Activated effector memory CD4-positive, alpha-beta T cell treated with Interleukin-2 at 50 U/mL for 16 hours (primary cell): ENCODE measurements around the gene MAP3K2.
A peak's percentile ranks its signal among the peaks of the same experiment; 100 is the strongest.

ENCODE experiments used
- DNase-seq: peaks from one replicate; pipeline ENCODE4 v3.0.0-alpha.2; 2020

Gene MAP3K2

DNA sequence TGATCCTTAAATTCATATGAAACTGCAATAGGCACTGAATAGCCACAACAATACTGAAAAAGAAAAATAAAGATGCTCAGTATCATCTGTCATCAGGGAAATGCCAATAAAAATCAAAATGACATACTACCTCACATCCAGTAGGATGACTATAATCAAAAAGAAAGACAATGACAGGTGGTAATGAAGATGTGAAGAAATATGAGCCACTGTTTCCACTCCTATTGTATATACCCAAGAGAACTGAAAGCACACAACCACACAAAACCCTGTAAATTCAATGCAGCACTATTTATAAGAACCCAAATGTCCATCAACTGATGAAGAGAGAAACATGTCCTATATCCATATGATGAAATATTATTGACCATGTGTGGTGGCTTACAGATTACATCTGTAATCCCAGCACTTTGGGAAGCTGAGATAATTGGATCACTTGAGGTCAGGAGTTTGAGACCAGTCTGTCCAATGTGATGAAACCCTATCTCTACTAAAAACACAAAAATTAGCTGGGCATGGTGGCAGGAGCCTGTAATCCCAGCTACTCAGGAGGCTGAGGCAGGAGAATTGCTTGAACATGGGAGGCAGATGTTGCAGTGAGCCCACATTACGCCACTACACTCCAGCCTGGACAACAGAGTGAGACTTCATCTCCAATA lies 39.9 kb downstream of the MAP3K2 start:
- no peak for DNase-seq

DNA sequence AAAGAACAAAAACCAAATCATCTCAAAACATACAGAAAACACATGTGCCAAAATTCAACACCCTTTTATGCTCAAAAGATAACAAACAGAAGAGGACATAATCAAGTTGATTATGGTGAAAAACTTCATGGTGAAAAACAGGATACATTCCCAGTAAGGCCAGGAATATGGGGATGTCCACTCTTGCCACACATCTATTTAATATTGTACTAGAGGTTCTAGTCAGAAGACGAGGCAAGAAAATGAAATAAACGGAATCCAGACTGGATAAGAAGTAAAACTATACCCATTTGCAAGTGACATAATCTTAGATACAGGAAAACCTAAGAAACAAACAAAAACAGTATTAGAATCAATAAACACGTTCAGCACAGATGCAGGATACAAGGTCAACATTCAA lies 40.8 kb downstream of the MAP3K2 start:
- no peak for DNase-seq

DNA sequence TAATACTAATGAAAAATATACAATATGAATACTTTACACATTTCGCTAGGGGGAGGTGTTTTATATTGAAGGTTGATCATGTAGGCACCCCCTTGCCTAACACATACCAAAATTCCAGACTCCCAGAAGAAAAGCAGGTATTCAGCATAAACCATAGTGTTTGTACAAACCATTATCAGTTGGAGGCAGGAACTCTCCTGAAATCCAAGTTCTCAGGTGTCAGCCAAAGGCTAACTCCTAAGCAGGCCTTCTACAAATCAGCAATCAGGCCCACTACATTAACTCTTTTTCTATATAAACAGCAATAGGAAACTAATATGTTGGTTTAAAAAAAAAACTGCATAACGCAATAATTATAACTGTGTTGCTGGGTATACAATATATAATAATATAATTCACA lies 44.5 kb downstream of the MAP3K2 start:
- DNase-seq, result no peak

DNA sequence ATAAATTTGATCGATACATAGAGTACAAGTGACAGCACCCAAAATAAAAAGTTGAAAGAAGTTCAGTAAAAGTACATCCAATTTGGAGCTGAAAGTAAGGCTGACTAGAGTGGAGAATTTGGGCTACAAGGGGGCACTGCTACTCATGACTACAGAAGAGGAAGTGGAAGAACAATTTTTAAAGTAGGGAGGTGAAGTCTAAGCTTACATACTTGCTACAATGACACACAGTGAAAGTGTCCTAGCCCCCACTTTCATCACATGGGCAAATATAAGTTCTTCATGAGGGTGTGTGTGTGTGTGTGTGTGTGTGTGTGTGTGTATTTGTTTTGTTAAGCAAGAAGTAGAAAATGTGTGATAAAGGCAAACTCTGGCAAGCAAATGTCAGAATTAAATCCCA lies 45.7 kb downstream of the MAP3K2 start:
- no peak for DNase-seq

DNA sequence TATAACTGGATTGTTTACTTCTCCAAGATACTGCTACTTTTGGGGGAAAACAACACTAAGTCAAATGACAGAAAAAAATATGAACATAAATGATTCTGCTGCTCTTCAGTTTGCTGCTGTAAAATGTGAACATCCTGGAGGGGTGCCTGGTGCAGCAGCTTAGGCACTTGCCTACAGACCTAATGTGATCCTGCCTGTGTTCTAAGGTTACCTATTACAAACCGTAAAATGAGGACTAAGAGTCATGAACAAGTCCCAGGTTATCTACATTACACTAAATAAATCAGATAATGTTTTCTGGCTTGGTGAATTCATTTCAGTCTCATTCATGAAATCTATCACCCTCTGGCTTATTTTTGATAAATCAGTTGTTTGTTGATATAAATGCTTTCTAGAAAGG lies 55.4 kb downstream of the MAP3K2 start:
- DNase-seq, result no peak

DNA sequence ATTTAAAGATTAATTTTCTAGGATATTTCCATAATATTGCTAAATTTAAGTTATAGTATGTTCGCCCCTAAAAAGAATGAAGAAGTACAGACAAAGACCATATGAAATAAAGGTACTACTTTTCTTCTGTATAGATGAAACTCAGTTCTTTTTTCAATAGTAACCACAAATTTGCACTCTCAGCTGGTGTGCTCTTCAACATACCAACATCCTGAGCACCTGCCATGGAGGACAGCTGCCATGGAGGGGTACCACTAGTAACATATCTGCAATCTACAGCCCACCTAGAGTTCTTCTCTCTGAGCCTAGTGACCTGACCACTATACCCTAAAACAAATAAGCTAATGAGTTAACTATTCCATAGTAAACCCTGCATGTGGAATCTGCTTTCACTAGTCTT lies 57.0 kb downstream of the MAP3K2 start:
- DNase-seq, result no peak

DNA sequence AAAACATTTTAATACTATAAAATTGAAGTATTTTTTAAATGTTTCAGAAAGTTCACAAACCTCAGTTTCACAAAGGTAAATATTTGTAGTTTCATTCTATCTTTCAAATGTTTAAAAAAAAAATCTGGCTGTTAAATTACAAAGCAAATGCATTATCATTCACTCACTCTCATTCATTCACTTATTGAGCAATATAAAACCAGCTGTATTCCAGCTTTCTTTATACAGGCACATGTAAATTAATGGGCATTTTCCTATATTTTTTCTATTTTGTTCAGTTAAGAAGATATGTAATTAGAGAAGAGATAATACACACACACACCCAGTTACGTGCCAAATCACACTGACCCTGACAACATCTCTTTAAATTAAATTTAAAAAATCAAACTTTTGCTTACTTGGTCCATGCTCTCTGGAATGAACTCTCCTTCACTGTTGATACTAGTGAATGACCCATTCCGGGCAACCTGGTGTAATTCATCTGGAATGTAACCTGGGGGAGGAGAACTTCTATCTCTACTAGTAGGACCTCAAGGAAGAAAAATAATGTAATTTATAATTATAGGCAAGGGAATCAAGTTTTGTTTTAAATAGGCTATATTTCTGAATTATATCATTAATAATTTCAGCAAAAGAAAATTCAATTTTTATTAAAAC lies 61.4 kb downstream of the MAP3K2 start:
- no peak for DNase-seq

DNA sequence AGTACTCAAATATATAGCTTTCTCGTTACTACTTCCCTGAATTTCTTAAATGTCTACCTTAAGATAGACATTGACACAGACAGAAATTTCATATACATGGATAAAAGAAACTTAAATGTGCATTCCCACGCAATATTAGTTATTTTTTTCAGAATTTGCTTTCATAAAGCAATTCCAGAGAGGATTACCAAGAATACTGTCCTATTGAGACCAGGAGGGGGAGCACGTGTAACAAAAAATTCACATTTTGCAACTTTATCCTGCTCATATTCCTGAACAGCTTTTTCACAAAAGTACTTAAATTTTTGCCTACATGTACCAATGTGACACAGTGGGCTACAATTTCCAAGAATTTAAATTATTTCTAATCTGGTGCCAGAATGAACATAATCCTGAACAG lies 63.1 kb downstream of the MAP3K2 start:
- DNase-seq, result no peak

DNA sequence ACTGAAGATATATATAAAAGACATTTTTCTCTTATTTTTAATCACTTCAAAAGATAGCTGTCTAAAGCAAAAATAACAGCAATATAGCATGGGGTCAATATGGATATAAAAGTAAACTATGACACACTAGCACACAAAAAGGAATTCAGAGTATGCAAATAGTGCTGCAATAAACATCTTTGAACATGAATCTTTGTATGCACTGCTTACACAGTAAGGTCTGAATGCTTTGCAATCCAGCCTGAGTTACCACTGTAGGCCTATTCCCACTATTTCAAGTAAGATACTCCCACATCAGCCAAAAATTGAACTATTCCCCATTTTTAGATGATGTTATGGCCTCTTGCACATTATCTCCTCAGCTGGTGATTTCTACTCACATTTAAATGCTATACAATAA lies 66.5 kb downstream of the MAP3K2 start:
- no peak for DNase-seq

DNA sequence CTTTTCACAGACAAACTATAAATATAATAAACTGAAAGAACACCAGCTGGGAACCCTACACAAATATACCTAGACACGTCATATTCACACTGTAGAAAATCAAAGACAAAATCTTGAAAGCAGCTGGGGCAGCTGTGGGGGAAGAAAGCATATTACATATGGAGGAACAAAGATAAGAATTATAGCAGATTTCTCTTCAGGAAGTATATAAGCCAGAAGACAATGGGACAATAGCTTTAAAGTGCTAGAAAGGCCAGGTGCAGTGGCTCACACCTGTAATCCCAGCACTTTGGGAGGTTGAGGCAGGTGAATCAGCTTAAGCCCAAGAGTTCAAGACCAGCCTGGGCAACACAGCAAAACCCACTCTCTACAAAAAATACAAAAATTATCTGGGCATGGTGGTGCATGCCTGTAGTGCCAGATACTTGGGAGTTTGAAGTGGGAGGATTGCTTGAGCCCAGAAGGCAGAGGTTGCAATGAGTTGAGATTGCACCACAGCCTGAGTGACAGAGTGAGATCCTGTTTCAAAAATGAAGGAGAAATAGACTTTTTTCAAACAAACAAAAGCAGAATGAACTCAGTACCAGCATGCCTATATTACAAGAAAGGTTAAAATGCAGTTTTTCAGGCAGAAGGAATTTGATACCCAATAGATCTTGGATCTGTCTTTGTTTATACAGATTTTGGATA lies 67.0 kb downstream of the MAP3K2 start:
- no peak for DNase-seq

DNA sequence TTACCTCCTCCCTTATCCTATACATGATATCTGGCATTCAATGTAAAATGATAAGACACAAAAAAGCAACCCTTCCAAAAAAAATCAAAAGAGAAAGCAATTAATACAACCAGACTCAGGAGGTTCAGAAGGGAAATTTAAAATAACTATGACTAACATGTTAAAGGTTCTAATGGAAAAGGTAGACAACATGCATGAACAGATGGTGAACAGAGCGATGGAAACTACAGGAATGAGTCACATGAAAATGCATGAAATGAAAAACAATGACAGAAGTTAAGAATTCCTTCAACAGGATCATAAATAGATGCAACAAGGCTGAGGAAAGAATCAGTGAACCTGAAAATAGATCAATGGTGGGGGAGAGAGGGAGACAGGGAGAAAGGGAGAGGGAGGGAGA lies 67.7 kb downstream of the MAP3K2 start:
- DNase-seq, result no peak

DNA sequence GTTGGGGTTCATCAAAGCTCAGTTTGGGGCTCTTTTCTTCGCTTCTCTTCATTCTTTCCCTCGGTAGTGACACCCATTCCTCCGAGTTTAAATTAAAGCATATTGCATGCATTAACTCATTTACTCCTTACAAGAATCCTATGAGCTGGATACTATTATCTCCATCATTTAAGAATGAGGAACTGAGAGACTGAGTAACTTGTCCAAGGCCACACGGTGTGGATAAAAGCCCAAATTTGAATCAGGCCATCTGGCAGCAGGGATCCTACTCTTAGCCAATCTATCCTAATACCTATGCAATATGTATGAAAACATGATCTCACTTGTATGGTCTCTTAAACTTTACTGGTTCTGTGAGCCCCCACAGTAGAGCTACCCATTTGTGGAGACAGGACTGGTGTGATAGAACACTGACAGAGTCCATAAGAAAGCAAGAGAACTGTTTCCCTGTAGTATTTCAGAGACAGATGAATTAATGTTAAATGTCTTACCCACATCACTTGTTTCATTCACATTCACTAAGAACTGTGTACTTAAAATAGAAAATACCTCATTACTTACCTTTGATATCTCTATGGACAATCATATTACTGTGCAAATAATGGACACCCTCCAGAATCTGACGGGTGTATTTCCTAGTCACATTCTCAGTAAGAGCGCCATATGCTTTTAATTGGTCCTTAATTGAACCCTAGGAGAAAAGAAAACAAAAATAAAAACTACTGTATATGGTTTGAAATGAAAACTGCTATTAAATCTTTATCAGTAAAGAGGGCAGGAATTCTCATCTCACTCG lies 73.4 kb downstream of the MAP3K2 start:
- DNase-seq, result no peak

DNA sequence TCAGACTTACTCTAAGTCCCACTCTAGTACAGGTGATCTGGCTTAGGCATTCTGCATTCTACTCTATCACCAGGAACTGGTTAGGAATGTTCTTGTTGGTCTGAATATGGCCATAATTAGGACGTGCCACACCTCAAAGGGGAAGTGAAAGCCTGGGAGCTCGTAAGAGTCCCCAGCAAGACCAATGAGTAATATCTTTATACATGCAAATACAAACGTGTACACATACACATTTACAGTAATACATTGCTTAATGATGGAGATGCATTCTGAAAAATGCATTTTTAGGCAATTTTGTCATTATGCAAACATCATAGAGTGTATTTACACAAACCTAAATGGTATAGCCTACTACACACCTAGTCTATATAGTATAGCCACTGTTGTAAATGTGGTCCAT lies 74.4 kb downstream of the MAP3K2 start:
- no peak for DNase-seq

DNA sequence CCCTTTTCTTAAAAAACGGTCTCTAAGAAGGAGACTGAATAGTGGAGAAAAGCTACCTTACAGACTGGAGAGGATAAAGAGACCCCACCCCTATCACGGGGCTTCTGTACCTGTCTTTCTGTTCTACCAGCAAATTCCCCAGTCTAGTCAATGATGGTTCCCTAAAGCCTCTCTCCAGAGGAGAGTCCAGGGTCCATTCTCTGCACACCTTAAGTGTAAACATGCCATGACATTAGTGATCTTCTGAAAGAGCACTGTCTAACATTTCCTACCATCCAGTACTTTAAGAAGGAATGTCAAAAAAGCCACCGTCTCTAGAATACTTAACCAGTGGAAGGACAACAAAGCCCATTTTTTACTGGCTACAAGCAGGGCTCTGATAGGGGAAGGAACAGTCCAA lies 76.8 kb downstream of the MAP3K2 start:
- DNase-seq, result no peak

DNA sequence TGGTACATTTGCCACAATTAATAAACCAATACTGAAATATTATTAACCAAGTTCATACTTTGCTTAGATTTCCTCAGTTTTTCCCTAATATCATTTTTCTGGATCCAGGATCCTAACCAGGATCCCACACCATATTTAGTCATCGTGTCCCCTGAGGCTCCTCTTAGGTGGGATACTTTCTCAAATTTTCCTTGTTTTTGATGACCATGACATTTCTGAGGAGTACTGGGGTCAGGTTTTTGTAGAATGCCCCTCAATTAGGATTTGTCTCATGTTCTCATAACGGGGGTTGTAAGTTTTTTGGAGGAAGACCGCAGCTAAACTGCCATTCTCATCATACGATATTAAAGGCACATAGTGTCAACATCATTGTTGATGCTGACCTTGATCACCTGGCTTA lies 78.3 kb downstream of the MAP3K2 start:
- no peak for DNase-seq

DNA sequence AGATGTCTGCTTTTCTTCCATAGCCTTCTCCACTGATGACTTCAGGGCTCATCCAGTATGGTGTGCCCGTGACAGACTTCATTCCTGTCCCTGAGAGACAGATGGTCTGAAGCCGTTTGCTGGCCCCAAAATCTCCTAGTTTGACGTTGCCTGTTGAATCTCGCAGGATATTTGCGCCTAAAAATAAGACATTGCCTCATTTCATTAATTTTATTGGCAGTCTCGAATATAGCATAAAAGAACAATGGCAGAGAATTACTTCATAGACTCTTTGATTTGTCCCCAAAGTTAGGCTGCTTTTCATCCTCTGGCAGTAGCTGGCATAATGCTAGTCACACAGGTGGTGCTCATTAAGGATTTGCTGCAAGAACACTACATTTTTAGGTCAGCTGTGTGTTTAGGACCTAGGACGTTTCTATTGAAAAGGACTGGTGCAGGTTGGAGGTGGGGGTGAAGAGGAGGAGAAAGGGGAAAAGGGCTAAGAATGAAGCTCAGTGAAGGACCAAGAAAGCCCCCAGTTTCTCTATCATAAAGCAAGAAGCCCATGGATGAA lies 79.1 kb downstream of the MAP3K2 start:
- DNase-seq, result no peak

DNA sequence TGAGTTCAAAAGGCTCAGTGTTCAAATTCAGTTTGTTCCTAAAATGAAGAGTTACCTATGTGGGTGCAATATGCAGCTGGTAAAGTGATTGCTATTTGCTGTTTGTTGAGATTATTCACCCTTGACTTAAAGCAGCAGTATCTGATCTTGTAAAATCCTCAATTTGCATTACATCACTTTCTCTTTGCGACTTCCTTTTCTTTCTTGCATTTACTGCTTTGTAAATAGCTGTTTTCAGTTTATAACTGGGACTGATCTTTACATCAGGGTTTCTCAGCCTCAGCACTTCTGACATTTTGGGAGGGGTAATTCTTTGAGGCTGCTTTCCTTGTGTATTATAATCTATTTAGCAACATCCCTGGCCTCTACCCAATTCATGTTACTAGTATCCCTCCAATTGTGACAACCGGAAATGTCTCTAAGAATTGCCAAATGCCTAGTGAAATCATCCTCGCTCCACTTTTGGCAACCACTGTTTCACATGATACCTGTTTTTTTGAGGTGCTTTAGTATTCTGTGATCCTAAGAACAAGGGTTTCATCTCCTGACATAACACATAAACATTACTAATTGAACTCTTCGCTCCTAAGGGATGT lies 81.7 kb downstream of the MAP3K2 start:
- DNase-seq, result no peak

DNA sequence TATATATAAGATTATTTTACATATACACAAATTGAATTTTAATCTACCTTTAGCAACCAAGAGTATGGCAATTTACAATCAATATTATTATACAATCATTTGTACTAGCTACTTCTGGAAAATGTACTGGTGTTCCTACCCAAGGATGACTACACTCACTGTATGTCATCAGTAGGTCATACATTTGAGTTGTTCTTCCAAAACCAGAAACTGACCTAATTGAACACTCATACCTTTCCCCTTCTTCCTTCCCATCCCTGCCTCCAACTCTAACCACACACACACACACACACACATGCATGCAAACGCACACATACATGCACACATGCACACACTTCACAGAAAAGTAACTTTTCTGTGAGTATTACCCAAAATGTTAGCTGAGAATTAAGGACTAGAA lies 85.6 kb downstream of the MAP3K2 start:
- no peak for DNase-seq

DNA sequence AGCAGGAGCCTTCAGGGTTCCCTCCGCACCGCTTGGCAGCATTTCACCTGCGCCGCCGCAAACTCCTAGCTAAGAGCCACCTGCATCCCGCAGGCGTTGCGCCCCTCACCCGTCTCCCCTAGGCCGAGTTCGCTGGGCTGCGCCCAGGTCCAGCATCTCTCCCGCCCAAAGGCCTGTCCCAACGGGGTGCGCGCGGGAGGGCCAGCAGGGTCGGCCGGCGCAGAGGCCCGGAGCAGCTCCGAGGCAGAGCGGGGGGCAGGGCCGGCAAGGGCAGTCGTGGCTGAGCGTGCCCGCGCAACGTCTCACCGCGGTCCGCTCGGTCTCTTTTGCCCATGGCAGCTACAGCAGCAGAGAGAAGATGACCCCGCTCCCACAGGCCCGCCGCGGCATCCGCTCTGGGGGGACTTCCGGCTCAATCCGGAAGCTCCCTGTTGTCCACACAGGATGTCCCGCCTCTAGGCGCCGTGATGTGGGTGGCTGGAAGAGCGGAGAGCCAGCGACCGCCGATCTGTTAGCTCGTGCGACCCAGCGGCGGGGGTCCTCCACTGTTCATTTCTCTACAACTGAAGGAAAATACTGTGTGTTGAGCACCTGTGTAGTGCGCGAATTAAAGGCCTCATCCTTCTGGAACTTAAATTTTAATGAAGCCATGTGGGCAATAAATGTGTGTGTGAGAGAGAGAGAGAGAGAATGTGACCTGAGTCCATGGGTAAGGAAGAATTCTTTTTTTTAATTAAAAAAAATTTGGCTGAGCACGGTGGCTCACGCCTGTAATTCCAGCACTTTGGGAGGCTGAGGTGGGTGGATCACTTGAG lies 93.8 kb downstream of the MAP3K2 start, which contains the start of gene ERCC3:
ERCC3 (minus strand) TSS at position 397 of the 815 bp plus-strand sequence; CDS start at position 334, 63 bp downstream.
- DNase-seq, result peak; percentile 72

DNA sequence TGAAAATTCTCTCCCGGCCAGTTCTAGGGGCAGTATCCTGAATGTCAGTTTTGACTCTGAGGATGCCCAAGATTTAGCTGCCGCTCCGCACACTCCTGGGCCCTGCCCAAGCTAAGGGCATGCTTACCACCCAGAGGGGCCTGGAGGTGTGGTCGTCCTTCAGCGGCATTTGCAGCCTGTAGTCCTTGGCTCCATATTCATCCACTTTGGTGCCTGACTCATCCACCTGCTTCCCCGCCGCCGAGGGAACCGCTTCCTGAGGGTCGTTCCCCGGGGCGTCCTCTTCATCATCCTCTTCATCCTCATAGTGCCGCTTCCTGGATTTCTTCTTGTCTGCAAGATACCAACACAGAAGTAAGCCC lies 94.4 kb downstream of the MAP3K2 start:
- DNase-seq, result no peak

DNA sequence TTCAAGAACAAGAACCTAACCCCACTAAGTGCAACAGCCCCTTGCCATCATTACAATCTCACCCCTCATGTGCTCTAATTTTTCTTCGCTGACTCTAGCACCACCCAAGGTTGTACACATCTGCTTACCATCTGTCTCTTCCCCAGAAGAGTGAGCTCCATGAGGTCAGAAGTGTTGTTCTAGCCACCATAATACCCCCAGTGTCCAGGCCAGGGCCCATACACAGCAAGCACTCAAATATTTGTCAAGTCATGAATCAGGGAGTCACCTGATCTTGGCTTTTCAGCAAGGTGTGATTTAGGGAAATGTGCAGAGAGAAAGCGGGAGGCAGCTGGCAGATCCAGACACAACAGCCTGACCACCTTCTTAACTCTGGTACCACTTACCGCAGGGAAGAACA lies 99.5 kb downstream of the MAP3K2 start:
- DNase-seq, result no peak

DNA sequence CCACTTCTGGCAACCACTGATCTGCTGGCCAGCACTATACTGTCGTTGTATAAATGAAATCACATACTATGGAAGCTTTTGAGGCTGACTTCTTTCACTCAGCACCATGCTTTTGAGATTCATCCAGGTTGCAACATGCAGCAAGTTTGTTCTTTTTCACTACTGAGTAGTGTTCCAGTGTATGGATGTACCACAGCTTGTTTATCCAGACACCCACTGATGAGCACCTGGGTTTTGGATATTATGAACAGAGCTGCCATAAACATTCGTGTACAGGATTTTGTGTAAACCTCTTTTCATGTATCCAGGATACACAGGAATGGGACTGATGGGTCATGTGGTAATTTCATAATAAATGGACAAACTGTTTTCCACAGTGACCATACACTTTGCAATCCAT lies 104.5 kb downstream of the MAP3K2 start:
- DNase-seq, result no peak
